ENCODE results near the gene CNTNAP2.

CNTNAP2 gene

GRCh38 chr7:148180075-148180474 lies 2063.5 kb downstream of the CNTNAP2 start:
- DNase-seq = no peak

GRCh38 chr7:148182264-148182663 lies 2065.7 kb downstream of the CNTNAP2 start:
- no peak for DNase-seq

- no peak for DNase-seq
These were observed 2068.4 kb downstream of the CNTNAP2 start for GRCh38 chr7:148185041-148185440.

GRCh38 chr7:148187471-148187870 lies 2070.9 kb downstream of the CNTNAP2 start:
- DNase-seq = no peak

GRCh38 chr7:148191391-148192065 lies 2074.9 kb downstream of the CNTNAP2 start:
- no peak for DNase-seq

- DNase-seq = no peak
These were observed 2075.9 kb downstream of the CNTNAP2 start for GRCh38 chr7:148192491-148192890.

GRCh38 chr7:148201992-148202391 lies 2085.4 kb downstream of the CNTNAP2 start:
- no peak for DNase-seq

GRCh38 chr7:148204639-148205304 lies 2088.2 kb downstream of the CNTNAP2 start:
- DNase-seq = no peak

GRCh38 chr7:148209643-148210190 lies 2093.1 kb downstream of the CNTNAP2 start:
- no peak for DNase-seq

- DNase-seq = no peak
These were observed 2094.3 kb downstream of the CNTNAP2 start for GRCh38 chr7:148210804-148211325.

GRCh38 chr7:148211740-148212151 lies 2095.1 kb downstream of the CNTNAP2 start:
- no peak for DNase-seq

- DNase-seq = no peak
These were observed 2096.1 kb downstream of the CNTNAP2 start for GRCh38 chr7:148212731-148213130.

GRCh38 chr7:148214101-148214500 lies 2097.5 kb downstream of the CNTNAP2 start:
- no peak for DNase-seq

- DNase-seq = no peak
These were observed 2102.0 kb downstream of the CNTNAP2 start for GRCh38 chr7:148218603-148219002.

- DNase-seq = no peak
These were observed 2106.1 kb downstream of the CNTNAP2 start for GRCh38 chr7:148222721-148223120.

- DNase-seq = no peak
These were observed 2106.6 kb downstream of the CNTNAP2 start for GRCh38 chr7:148223160-148223559.

GRCh38 chr7:148223738-148224137 lies 2107.1 kb downstream of the CNTNAP2 start:
- DNase-seq = no peak

GRCh38 chr7:148230296-148230695 lies 2113.7 kb downstream of the CNTNAP2 start:
- DNase-seq = no peak

GRCh38 chr7:148230883-148231282 lies 2114.3 kb downstream of the CNTNAP2 start:
- no peak for DNase-seq

- no peak for DNase-seq
These were observed 2116.2 kb downstream of the CNTNAP2 start for GRCh38 chr7:148232784-148233183.

- DNase-seq = no peak
These were observed 2118.1 kb downstream of the CNTNAP2 start for GRCh38 chr7:148234715-148235114.

GRCh38 chr7:148238761-148239325 lies 2122.2 kb downstream of the CNTNAP2 start:
- no peak for DNase-seq

- no peak for DNase-seq
These were observed 2125.2 kb downstream of the CNTNAP2 start for GRCh38 chr7:148241700-148242293.
